Motor neuron (in vitro differentiated cells): Measurements from ENCODE around the gene CCDC54. TPM values are rescaled to one million over a fixed set of nuclear protein-coding genes. Genes with fewer than 3 reads are reported as not detected.

ENCODE experiments used
- ATAC-seq, 8 experiments: fragments of 200-7000 bp; cut with Tn5 transposase; replicated peaks in 6 of 8; 2 replicates each; pipeline ENCODE4 v1.8.0; 2021; ENCODE audit warnings: mild to moderate bottlenecking in 8 of 8, moderate library complexity in 8 of 8
- H3K27ac ChIP-seq, 2 donors: fragments of 250-450 bp; sonication (Bioruptor Pico); 2 replicates each; pipeline ENCODE4 v1.9.0; 2021; ENCODE audit warnings: antibody characterized with exemption in 2 of 2, mild to moderate bottlenecking in 2 of 2, moderate library complexity in 1 of 2
- H3K4me1 ChIP-seq, 2 donors: fragments of 250-450 bp; sonication (Bioruptor Pico); replicated peaks in 1 of 2; 2 replicates each; pipeline ENCODE4 v1.6.1; 2021; ENCODE audit warnings: antibody characterized with exemption in 2 of 2, mild to moderate bottlenecking in 2 of 2, moderate library complexity in 1 of 2
- H3K4me3 ChIP-seq, 5 donors: fragments of 250-450 bp; sonication (Bioruptor Pico); 2 replicates each; pipeline ENCODE4 v1.9.0; 2021; ENCODE audit warnings: antibody characterized with exemption in 5 of 5, mild to moderate bottlenecking in 5 of 5, moderate library complexity in 4 of 5
- WGBS, 10 experiments: fragments of 450-650 bp; shearing (Covaris generic); methylation state at CpG; one replicate each; pipeline ENCODE4 v1.0.0; 2022; 5-methylcytosine and 5-hydroxymethylcytosine counted together
- in situ Hi-C, 9 experiments: fragments of 400-800 bp; cut with MboI; loops; one replicate each; pipeline ENCODE4 v1.15.0; 2021; ENCODE audit warnings: low sequenced_read_pairs in 9 of 9, low pct_unique_long_range_greater_than_20kb in 2 of 9; ENCODE audit not compliant: unreplicated experiment in 9 of 9
- total RNA-seq, 8 experiments: library from RNA; unstranded; fragments of 300-600 nt; gene quantifications; 2 replicates each; pipeline versions ENCODE4 v1.2.3 to v1.2.4, GENCODE V29; 2022

CCDC54 gene
- total RNA-seq, 8 experiments from 2014 or later: 0.05 to 6.8 (median 4.3) TPM; not detected in 3

DNA sequence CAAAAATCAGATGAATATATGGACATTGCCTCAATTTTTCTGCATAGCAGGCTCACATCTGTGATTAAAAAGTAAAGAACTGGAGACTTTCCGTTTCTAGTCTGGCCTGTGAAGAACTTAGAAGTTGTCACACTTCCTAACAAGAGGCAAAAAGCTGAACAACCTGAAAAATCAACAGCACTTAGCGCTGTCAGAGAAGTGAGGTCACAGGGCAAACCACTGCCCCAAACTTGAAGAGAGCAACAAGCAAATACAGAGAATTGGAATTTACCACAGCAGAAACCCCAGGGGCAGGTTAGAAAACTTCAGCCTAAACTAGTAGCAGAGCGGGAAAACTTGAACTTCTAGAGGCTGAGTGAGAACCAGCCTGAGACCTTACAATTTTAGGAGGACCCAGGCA lies 38.9 kb downstream of the CCDC54 start:
- no peak for ATAC-seq
- WGBS, 10 experiments: 83 to 100% (median 89%) methylated on average over 1 to 3 of the region's 3 CpGs; no CpG with 5 or more reads in 2 of the 10 experiments
- Histone ChIP-seq H3K4me1 (no peaks in the 10 kb centered on the region), H3K27ac (no peak overlapping the region), H3K4me3 (no peak overlapping the region)
- in situ Hi-C loops: loop anchor here in 3 of 9 experiments (10.0 to 25.0 kb wide), 2 partner anchors 141 to 154 kb away; no protein-coding TSS in a partner anchor

- H3K4me1 ChIP-seq: no peaks in the 10 kb centered on the region
- H3K4me3 ChIP-seq: no peak overlapping the region
- in situ Hi-C loops: loop anchor here in 3 of 9 experiments (10.0 to 25.0 kb wide), 2 partner anchors 142 to 155 kb away; no protein-coding TSS in a partner anchor
- ATAC-seq: peak in 3 of 8 experiments; percentile 50 to 88 (median 86)
- no peak overlapping the region for H3K27ac ChIP-seq
Measured at GRCh38 chr3:107416886-107417285, 39.6 kb downstream of the CCDC54 start.

DNA sequence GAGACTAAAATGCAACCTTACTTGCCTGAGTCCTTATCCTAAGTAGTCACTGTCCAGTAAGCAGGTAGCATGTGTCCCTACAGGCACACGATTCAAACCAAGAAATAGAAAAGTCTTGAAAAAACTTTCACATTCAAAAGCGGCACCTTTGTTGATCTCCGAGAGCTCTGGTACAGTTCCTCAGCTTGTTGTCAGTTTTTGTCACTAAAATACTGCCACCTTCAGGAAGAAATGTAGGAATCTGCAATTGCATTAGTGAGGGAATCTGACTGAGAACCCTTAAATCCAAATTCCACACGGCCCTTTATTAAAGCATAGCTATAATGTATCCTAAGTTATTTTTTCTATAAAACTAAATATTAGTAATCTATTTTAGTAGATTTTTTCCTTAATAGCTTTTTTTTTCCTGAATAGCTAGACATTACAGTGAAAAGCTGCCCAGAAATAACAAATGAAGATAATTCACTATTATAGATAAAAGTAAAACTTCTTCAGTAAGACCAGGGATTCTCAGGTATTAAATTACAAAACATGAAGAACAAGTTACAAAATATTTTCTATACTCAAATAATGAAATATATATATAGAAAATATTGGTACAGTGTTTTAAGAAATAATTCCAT lies 44.0 kb downstream of the CCDC54 start:
- ATAC-seq: peak; percentile 42 to 93 (median 64)
- WGBS, 10 experiments: 0 to 13% (median 0%) methylated on average over 1 to 4 of the region's 4 CpGs
- Histone ChIP-seq H3K27ac (no peak overlapping the region), H3K4me1 (no peaks in the 10 kb centered on the region), H3K4me3 (no peak overlapping the region)
- in situ Hi-C loops: loop anchor here in 1 of 9 experiments (25.0 kb wide), 1 partner anchor 159 kb away; no protein-coding TSS in a partner anchor

DNA sequence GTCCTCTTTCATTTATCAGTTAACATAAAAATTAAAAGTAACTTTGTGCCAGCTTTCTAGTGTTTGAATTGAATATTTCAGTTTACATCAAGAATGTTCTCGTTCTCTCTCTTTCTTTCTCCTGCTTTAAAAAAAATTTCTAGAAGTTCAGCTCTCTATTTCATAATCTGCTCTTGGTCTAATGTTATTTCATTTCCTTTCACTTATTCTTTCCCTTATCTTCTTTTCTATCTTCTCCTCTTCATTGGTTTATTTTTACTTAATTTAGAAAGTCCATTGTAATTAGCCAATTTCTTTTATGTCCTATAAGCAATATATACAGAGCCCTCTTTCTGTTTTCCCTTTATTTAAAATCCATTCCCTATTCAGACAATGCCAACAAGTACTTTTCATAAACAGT lies 44.6 kb downstream of the CCDC54 start:
- Histone ChIP-seq H3K27ac (no peak overlapping the region), H3K4me3 (no peak overlapping the region), H3K4me1 (no peaks in the 10 kb centered on the region)
- in situ Hi-C loops: loop anchor here in 1 of 9 experiments (25.0 kb wide), 1 partner anchor 160 kb away; no protein-coding TSS in a partner anchor
- 76 to 100% (median 94%) methylated on average over 1 of the region's 1 CpG for WGBS, 10 experiments
- no peak for ATAC-seq

DNA sequence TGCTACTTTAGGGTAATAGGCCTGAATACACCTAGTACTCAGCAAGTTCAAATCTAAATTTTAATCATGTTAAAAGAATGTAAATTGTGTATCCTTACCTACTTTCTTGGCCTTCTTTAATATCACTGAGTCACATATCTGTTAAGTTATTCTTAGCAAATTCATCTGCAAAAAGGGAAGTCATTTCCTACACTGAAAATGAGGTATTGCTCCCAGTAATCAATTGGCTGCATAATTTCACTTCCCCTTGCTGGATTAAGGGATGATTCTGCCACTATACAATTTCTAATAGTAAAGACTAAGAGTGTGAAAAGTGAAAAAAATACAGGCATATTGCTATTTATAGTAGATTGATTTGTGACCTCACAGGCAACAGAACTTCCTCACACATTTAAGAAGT lies 47.8 kb downstream of the CCDC54 start:
- no peak overlapping the region for H3K27ac ChIP-seq
- H3K4me3 ChIP-seq: no peak overlapping the region
- ATAC-seq: no peak
- in situ Hi-C loops: no loop called here
- peaks cover under 1 to 1% of the 10 kb centered on the region in 2 donors for H3K4me1 ChIP-seq

DNA sequence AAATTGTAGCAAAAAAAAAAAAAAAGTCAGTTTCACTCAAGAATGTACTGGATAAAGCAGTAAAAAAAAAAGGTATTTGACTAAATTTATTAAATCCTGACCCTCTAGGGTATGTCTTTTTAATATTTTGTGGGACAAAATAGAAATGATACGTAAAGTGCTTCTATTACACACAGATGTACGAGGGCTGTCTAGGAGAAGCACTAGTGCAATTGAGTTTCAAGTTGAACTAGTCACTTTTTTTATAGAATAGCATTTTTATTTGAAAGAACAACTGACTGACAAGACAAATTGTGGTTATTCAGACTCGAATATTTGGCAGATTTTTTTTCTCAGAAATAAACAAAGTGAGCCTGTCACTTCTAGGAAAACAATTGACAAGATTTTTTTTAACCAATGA lies 49.0 kb downstream of the CCDC54 start:
- in situ Hi-C loops: no loop called here
- H3K4me3 ChIP-seq: no peak overlapping the region
- 57 to 93% (median 69%) methylated on average over 1 to 3 of the region's 3 CpGs for WGBS, 10 experiments
- no peak overlapping the region for H3K27ac ChIP-seq
- ATAC-seq: no peak
- peaks cover 11 to 12% of the 10 kb centered on the region in 2 donors for H3K4me1 ChIP-seq

Other genes starting within 250 kb of the CCDC54 start
- gene BBX, start 145.5 kb downstream of the CCDC54 start, total RNA-seq: 10 to 100 TPM; 19.4 to 80.6 (median 46.5) TPM